KMS-11 (cell line): ENCODE data around the gene EDAR.

Source experiments
- H2AFZ ChIP-seq: fragments of 200-600 bp; sonication (generic); 2 replicates; pipeline ENCODE4 v1.6.1; 2016; ENCODE audit warnings: antibody characterized with exemption, mixed run types, low read depth
- H3K27ac ChIP-seq: fragments of 200-600 bp; sonication (generic); 2 replicates; pipeline ENCODE4 v1.6.1; 2016; ENCODE audit warnings: mild to moderate bottlenecking, mixed run types
- H3K27me3 ChIP-seq: fragments of 200-600 bp; sonication (generic); 2 replicates; pipeline ENCODE4 v1.6.1; 2017; ENCODE audit warnings: mild to moderate bottlenecking, low read depth, mixed run types, moderate library complexity; ENCODE audit not compliant: insufficient read depth
- H3K36me3 ChIP-seq: fragments of 200-600 bp; sonication (generic); 2 replicates; pipeline ENCODE4 v1.6.1; 2017; ENCODE audit warnings: mild to moderate bottlenecking, mixed run types; ENCODE audit not compliant: insufficient read depth
- H3K4me1 ChIP-seq: fragments of 200-600 bp; sonication (generic); 2 replicates; pipeline ENCODE4 v1.6.1; 2016; ENCODE audit warnings: mild to moderate bottlenecking, low read depth, mixed run types; ENCODE audit not compliant: poor library complexity, severe bottlenecking
- H3K4me2 ChIP-seq: fragments of 200-600 bp; sonication (generic); 2 replicates; pipeline ENCODE4 v1.7.0; 2016; ENCODE audit warnings: mild to moderate bottlenecking, mixed run types
- H3K4me3 ChIP-seq: fragments of 200-600 bp; sonication (generic); IDR thresholded peaks from 2 replicates; pipeline ENCODE4 v1.6.1; 2017; ENCODE audit warnings: low read depth, low read length, mixed read lengths; ENCODE audit not compliant: insufficient read depth
- H3K79me2 ChIP-seq: fragments of 200-600 bp; sonication (generic); 2 replicates; pipeline ENCODE4 v1.6.1; 2016; ENCODE audit warnings: low read depth, mixed run types; ENCODE audit not compliant: insufficient read depth
- H3K9ac ChIP-seq: fragments of 200-600 bp; sonication (generic); 2 replicates; pipeline ENCODE4 v1.6.1; 2016; ENCODE audit warnings: mild to moderate bottlenecking, mixed run types
- H4K20me1 ChIP-seq: fragments of 200-600 bp; sonication (generic); 2 replicates; pipeline ENCODE4 v1.6.1; 2016; ENCODE audit warnings: mild to moderate bottlenecking, mixed run types; ENCODE audit not compliant: insufficient read depth
- TF ChIP-seq, protein P1 (sequence below): fragments of 200-600 bp; sonication (generic); conservative IDR thresholded peaks from 2 replicates; pipeline ENCODE4 v1.6.1; 2017; ENCODE audit warnings: low read depth, mild to moderate bottlenecking, antibody characterized with exemption, low read length, moderate library complexity, mixed read lengths

The EDAR gene

DNA sequence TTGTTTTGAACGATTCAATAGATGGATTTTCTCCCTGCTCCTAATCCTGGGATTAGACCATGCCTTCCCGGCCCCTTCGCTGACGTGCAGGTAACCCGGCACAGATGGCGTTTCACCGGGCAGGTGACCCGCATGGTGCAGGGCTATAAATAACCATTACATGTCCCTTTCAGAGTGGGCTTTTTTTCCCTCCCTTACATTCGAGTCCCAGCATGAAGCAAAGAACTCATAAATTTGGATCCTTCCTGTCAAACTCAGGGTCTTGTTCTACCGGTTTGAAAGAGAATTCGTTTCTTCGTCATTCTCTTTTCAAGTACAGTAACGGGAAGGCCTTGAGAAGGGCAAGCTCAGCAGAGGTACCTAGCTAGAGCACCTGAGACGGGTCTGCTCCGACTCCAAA lies 46.1 kb downstream of the EDAR start:
- Histone ChIP-seq H3K9ac (no peak overlapping the region), H4K20me1 (no peaks in the 10 kb centered on the region), H3K4me1 (no peaks in the 10 kb centered on the region), H3K4me2 (no peak overlapping the region), H3K36me3 (no peaks in the 10 kb centered on the region), H3K4me3 (no peak overlapping the region), H3K27ac (no peak overlapping the region), H3K27me3 (no peaks in the 10 kb centered on the region), H3K79me2 (no peaks in the 10 kb centered on the region), H2AFZ (no peak overlapping the region)
- TF ChIP-seq, protein P1, sequence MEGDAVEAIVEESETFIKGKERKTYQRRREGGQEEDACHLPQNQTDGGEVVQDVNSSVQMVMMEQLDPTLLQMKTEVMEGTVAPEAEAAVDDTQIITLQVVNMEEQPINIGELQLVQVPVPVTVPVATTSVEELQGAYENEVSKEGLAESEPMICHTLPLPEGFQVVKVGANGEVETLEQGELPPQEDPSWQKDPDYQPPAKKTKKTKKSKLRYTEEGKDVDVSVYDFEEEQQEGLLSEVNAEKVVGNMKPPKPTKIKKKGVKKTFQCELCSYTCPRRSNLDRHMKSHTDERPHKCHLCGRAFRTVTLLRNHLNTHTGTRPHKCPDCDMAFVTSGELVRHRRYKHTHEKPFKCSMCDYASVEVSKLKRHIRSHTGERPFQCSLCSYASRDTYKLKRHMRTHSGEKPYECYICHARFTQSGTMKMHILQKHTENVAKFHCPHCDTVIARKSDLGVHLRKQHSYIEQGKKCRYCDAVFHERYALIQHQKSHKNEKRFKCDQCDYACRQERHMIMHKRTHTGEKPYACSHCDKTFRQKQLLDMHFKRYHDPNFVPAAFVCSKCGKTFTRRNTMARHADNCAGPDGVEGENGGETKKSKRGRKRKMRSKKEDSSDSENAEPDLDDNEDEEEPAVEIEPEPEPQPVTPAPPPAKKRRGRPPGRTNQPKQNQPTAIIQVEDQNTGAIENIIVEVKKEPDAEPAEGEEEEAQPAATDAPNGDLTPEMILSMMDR: no peak

DNA sequence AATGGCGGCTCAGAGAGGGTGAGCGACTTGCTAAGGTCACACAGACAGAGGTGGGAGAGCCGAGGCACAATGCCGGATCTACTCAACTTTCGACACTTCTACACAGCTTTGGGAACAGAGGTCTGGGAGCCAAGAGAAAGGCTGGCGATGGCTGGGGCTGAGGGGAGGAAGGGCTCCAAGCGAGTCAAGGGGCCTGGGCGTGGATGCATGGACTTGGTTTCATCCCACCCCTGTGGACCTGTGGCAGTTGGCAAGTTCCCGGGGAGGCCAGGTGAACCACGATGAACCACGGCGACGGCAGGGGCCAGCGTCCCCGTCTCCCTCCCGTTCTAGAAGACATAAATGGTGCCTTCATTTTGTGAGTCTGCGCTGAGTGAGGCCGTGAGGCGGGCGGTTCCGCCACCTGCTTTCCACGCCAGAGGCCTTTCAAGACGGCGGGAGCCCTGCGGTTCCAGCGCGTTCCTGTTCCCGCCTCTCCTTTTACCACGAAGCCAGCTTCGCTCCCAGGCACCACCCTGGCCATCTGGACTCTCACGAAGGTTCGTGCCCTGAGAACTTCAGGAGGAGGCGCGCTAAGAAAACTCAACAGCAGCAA lies 46.7 kb downstream of the EDAR start:
- Histone ChIP-seq H3K9ac (no peak overlapping the region), H3K36me3 (no peaks in the 10 kb centered on the region), H4K20me1 (no peaks in the 10 kb centered on the region), H3K27ac (no peak overlapping the region), H3K4me2 (no peak overlapping the region), H3K4me3 (no peak overlapping the region), H3K4me1 (no peaks in the 10 kb centered on the region), H2AFZ (no peak overlapping the region), H3K79me2 (no peaks in the 10 kb centered on the region), H3K27me3 (no peaks in the 10 kb centered on the region)
- TF ChIP-seq, protein P1: no peak

DNA sequence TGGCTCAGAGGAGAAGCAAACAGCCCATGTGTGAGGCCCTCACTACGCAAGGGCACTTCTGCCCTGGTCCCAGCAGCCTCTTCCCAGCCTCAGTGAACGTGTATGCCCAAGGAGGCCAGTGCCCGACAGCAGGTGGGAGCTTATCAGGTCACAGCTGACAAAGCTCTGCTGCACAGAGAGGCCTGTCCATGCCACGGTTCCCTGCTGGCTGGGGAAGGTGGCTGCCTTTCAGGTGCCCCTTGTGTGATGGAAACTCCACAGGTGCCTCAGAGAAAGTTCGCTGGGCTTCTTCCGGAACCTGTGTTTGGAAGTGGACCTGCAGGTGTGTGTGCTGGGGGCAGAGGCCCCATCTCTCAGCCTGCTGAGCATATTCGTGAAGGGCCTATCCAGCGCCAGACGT lies 47.3 kb downstream of the EDAR start:
- Histone ChIP-seq H3K27ac (no peak overlapping the region), H4K20me1 (no peaks in the 10 kb centered on the region), H3K4me2 (no peak overlapping the region), H2AFZ (no peak overlapping the region), H3K27me3 (no peaks in the 10 kb centered on the region), H3K79me2 (no peaks in the 10 kb centered on the region), H3K9ac (no peak overlapping the region), H3K4me3 (no peak overlapping the region), H3K4me1 (no peaks in the 10 kb centered on the region), H3K36me3 (no peaks in the 10 kb centered on the region)
- TF ChIP-seq, protein P1: no peak

DNA sequence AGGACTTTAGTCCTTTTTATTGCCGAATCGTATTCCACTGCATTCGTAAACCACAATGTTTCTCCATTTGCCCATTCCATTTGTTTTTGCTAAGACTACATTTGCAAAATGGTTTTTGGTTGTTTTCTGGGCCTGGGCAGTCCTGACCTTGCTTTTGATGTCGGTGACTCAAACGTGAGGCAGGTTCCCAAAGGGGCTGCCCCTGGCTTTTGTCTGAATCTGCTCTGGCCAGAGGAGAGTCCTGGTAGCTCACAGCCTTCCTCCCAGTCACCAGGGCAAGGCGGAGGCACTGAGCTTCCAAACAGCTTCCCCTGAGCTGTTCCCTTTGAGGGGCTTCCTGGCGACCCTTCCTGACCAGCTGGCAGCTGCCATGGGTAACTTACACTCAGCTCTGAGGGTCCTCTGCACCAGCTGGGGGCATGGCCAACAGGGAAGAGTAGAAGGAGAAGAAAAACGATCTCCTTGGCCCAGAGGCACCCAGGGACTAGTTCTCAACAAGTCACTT lies 47.8 kb downstream of the EDAR start:
- Histone ChIP-seq H3K4me1 (no peaks in the 10 kb centered on the region), H2AFZ (no peak overlapping the region), H3K27ac (no peak overlapping the region), H3K79me2 (no peaks in the 10 kb centered on the region), H3K4me3 (no peak overlapping the region), H3K27me3 (no peaks in the 10 kb centered on the region), H3K36me3 (no peaks in the 10 kb centered on the region), H3K4me2 (no peak overlapping the region), H3K9ac (no peak overlapping the region), H4K20me1 (no peaks in the 10 kb centered on the region)
- TF ChIP-seq, protein P1: no peak
